Stomach (tissue), 4 donors: ENCODE measurements around the gene ALG14.

Source experiments
- EP300 ChIP-seq: sonication (generic); formaldehyde crosslinking; IDR thresholded peaks from one replicate; pipeline ENCODE4 v1.6.1; 2017; ENCODE audit warnings: antibody characterized with exemption
- POLR2A ChIP-seq, 4 donors: fragments of 450-650 bp; IDR thresholded peaks; one replicate each; pipeline ENCODE4 v1.6.1; 2016; ENCODE audit warnings: antibody characterized with exemption in 4 of 4, control low read depth in 2 of 4, mild to moderate bottlenecking in 1 of 4, moderate library complexity in 1 of 4
- TF ChIP-seq, protein P1 (sequence below), 7 experiments: fragments of 450-650 bp in 4 of 7; fragments of 200-600 bp in 3 of 7; sonication (generic) in 3 of 7; IDR thresholded peaks; one replicate each; pipeline ENCODE4 v1.5.1; 2016 to 2019; ENCODE audit warnings: antibody characterized with exemption in 7 of 7, control low read depth in 2 of 7, mild to moderate bottlenecking in 1 of 7

DNA sequence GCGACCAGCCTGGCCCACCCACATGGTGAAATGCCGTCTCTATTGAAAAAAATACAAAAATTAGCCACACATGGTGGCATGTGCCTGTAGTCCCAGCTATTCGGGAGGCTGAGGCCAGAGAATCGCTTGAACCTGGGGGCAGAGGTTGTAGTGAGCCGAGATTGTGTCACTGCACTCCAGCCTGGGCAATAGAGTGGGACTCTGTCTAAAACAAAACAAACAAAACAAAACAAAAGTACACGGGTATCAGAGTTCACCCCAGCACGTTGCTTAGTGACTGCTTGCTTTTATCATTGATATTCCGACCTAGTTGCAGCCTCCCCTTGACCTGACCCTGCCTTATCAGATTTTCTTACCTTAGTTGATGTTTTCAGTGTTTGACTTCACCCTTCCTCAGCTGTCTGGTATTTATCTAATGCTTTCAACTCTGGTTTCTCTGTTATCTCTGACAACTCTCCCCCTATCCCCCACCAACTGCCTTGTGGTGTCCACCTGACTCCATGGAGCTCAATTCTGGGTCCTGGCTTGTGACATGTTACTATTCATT lies 49.5 kb upstream of the ALG14 start:
- TF ChIP-seq, protein P1, sequence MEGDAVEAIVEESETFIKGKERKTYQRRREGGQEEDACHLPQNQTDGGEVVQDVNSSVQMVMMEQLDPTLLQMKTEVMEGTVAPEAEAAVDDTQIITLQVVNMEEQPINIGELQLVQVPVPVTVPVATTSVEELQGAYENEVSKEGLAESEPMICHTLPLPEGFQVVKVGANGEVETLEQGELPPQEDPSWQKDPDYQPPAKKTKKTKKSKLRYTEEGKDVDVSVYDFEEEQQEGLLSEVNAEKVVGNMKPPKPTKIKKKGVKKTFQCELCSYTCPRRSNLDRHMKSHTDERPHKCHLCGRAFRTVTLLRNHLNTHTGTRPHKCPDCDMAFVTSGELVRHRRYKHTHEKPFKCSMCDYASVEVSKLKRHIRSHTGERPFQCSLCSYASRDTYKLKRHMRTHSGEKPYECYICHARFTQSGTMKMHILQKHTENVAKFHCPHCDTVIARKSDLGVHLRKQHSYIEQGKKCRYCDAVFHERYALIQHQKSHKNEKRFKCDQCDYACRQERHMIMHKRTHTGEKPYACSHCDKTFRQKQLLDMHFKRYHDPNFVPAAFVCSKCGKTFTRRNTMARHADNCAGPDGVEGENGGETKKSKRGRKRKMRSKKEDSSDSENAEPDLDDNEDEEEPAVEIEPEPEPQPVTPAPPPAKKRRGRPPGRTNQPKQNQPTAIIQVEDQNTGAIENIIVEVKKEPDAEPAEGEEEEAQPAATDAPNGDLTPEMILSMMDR (IDR thresholded peaks at IDR 0.05) = no peak
- TF ChIP-seq POLR2A (IDR thresholded peaks at IDR 0.05) (no peak), EP300 (no peak)
